Measurements from ENCODE around the gene MAP3K2.
"Not testable (repeated sequence)": the region's sequence is repeated elsewhere in the genome, so short reads cannot be mapped to it uniquely, and the experiment has no call there.

The MAP3K2 gene

DNA sequence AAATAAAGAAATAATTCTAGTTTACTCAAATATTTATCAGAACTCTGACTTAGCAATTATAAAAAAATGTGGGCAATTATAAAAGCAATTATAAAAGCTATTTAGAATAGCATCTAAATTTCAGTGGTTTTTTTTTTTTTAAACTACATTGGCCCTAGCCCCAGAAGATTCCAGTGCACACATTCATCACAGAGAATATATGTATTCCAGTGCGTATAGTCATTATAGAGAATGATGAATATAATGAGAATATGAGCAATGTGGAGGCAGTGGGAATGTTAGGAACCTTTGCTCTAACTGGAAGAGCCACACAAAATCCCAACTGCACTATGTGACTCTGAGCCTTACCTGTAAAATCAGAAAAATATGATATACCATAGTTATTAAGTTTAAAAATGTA, 10.5 kb downstream of the MAP3K2 start:
- no peak for DNase-seq

DNA sequence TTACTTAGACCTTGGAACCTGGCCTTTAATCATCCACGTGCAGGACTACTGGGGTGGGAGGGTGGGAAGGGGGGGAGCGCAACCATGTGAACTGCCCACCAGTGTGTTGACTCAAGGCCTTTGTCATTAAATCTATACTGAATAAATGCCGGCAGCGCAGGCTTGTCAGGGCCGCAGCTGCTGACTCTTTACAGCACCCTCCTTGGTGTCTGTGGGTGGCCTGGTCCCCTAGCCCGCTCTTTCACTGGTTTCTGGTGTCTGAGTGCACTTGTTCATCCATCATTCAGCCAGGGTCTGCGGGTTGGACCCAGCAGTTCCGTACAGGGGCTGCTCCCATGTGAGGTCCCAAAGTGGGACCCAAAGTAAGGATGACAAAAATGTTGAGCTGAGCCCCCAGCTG, 11.5 kb downstream of the MAP3K2 start:
- no peak for DNase-seq

DNA sequence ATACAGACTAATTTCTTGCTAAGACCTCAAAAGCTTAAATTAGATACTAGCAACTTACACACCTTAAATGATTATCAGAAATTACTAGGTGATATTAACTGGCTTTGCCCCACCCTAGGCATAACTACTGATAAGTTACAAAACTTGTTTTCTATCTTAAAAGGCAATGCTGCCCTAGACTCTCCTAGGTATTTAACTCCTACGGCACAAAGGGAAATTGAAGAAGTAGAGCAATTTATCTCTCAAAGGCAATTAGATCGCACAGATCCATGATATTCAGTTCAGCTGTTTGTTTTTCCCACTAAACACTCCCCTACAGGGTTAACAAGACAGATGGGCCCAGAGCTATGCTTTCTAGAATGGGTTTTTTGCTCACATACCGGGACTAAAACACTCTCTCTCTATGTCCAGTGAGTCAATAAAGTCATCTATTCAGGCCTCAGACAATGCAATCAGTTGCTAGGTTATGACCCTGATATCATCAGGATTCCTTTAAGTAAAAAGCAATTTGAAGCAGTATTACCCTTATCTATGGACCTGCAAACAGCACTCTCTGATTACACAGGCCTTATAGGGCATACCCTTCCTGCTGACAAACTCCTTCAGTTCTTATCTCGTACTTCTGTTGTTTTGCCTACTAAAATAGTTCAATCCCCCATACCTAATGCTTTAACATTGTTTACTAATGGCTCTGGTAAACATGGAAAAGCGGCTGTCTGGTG, 14.3 kb downstream of the MAP3K2 start:
- DNase-seq = no peak

DNA sequence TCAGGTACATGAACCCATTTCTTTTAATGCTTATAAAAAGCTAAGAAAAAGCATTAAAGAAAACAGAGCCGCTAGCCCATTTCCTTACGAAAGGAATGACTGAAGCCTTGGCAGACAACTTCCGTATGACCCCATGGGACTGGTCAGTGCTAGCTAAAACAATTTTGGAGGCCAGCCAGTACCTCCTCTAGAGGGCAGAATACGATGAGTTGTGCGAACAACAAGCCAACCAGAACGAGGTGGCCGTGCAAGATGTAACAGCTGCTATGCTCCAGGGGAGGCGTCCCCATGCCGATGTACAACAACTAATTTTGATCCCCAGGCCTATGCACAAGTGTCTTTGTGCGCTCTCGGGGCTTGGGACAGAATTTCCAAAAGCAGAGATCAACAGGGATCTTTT, 16.7 kb downstream of the MAP3K2 start:
- DNase-seq = no peak

DNA sequence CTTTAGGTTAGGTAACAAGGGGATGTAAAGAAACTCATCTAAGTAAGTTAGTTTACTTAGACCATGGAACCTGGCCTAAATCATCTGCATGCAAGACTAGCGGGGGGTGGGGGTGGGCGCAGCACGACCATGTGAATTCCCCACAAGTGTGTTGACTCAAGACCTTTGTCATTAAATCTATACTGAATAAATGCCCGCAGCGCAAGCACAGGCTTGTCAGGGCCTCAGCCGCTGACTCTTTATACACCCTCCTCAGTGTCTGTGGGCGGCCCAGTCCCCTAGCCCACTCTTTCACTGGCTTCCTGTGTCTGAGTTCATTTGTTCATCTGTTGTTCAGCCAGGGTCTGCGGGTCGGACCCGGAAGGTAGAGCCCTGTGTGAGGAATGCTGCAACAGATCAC, 17.8 kb downstream of the MAP3K2 start:
- no peak for DNase-seq

DNA sequence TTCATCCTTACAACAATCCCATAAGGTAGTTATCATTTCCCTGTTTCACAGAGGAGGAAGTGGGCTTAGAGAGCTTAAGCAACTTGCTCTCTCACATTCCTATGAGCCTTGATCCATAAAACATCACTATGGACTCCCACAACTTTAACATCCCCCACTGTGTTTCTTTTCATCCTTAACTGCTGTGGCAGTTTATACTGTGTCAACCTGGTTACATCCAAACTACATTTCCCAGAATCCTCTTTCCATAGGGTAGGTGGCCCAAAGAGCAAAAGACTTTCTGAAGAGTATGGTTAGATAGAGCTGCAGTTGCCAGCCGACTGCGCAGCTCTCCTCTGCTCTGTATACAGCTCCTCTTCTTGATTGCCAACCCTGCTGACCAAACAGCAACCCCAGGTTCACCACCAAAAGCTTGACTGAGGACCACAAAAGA, 22.5 kb downstream of the MAP3K2 start:
- DNase-seq = no peak

DNA sequence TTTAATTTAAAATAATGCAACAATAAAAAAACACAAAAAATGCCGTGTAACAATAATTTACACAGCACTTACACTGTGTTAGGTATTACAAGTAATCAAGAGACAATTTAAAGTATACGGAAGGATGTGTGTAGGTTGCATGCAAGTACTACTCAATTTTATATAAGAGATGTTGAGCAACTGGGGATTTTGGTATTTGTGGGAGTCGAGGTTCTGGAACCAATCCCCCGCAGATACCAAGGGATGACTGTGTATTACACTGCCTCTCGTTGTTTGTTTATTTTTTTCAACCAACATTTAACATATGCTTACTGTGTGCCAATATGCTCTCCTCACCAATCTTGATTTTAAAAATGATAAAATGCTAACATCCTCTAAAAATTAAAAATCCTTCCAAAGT, 24.8 kb downstream of the MAP3K2 start:
- DNase-seq = no peak

DNA sequence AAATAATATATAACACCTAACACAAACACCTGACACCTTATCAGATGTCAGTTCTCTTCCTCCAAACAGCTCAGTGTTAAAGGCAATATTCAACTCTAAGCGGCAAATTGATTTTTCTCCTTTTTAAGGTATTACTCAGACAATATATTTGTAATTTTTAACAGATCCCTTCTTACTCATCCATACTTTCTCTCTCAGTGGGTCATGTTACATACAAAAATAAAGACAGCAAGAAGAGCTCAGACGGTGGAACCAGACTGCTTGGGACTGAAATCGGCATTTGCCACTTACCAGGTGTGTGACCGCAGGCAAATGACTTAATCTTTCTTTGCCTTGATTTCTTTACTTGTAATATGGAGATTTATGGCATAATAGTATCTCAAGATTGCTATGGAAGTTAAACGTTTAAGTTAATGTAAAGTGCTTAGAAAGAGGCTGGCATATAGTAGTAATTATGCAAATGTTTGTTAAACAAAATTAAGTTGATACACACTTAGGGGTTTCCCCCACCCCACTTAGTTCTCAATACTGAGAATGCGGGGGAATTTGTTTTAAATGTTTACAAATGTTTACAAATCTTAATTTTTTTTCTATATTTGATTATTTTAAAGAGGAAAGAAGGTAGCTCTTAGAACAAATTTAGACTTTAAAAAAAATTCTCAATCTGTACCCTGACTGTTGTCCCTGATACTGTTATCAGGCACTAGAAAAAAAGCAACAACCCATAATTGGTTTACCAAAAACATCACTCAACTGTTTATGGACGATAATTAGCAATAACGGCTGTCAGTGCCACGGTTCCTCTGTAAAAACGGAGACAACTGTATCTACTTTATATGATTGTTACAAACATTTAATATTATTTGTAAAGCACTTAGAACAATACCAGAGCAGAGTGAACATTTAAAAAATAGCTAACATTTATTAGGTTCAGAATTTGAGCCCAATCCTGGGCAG, 25.6 kb downstream of the MAP3K2 start:
- DNase-seq = no peak

DNA sequence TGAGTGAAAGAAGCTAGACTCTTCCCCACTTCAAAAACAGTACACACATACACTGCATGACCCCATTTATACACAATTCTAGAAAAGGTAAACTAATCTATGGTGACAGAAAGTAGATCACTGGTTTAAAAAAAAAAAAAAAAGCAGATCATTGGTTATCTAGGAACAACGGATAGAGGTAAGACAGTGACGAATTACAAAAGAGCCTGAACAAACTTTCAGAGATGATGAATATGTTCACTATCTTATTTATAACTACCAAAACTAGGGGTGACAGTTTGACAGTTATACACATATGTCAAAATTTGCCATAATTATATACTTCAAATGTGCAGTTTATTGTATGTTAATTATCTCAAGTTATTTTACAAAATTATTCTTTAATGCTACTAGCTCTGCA, 27.5 kb downstream of the MAP3K2 start:
- no peak for DNase-seq

DNA sequence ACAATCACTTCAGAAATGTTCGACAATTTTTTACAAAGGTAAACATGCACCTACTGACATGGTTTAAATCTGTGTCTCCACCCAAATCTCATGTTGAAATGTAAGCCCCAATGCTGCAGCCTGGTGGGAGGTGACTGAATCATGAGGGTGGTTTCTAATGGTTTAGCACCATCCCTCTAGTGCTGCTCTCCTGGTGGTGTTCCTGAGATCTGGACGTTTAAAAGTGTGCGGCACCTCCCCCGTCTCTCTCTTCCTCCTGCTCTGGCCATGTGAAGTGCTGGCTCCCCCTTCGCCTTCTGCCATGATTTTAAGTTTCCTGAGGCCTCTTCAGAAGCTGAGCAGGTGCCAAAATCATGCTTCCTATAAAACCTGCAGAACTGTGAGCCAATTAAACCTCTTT, 28.3 kb downstream of the MAP3K2 start:
- DNase-seq = no peak

DNA sequence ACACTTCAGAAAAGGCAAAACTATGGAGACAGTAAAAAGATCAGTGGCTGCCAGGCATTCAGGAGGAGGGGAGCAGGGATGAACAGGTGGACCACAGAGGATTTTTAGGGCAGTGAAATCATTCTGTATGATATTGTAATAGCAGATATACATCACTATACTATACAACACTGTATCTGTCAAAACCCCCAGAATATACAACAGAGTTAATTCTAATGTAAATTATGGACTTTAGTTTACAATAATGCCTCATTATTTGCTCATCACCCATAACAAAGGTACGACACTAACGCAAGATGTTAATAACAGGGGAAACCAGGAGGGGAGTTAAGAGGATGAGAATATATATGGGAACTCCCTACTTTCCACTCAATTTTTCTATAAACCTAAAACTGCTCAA, 28.8 kb downstream of the MAP3K2 start:
- DNase-seq = no peak

DNA sequence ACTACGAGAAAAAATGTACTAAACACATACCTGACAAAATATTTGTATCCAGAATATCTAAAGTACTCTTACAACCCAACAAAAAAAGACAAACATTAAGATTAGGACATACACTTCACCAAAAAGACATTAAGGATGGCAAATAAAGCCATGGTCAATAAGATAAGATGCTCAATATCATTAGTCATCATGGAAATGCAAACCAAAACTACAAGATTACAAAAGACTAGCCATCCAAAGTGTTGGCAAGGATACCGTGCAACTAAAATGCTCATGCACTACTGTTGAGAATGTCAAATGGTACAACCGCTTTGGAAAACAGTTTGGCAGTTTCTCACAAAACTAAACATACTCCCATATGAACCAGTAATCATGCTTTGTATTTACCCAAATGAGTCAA, 29.7 kb downstream of the MAP3K2 start:
- no peak for DNase-seq

DNA sequence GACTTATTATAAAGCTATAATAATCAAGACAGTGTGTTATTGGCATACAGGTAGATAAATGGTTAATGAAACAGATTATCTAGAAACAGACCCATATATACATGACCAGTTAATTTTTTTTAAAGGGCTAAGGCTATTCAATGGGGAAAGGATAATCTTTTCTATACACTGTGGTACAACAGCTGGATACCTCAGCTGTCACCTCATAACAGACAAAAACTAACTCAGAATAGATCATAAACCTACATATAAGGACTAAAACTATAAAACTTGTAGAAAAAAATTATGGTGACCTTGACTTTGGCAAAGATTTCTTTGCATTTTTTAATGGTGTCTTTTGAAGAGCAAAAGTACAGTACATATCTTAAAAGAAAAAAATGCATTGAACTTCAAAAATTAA, 30.2 kb downstream of the MAP3K2 start:
- no peak for DNase-seq

DNA sequence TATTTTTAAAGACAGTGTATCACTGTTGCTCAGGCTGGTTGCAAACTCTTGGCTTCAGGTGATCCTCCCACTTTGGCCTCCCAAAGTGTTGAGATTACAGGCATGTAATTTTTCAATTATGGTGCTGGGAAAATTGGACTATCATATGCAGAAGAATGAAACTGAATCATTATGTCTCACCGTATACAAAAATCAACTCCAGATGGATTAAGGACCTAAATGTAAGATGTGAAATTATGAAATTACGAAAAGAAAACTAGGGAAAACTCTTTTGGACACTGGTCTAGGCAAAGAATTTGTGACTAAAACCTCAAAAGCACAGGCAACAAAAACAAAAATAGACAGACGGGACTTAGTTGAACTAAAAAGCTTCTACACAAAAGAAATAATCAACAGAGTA, 31.2 kb downstream of the MAP3K2 start:
- no peak for DNase-seq

DNA sequence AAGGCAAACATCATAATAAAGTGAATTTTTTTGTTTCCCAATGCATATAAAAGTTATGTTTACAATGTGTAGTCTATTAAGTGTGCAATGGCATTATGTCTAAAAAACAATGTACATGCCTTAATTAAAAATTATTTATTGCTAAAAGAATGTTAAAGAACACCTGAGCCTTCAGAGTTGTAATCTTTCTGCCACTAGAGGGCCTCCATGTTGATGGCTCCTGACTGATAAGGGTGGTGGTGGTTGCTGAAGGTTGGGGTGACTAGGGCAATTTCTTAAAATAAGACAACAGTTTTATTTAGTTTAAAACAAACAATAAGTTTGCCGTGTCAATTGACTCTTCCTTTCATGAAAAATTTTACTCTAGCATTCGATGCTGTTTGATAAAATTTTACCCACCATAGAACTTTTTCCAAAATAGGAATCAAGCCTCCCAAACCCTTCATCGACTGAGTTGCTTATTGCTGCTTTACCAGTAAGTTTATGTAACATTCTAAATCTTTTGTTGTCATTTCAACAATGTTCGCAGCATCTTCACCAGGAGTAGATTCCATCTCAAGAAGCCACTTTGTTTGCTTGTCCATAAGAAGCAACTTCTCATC, 32.3 kb downstream of the MAP3K2 start:
- DNase-seq = no peak

DNA sequence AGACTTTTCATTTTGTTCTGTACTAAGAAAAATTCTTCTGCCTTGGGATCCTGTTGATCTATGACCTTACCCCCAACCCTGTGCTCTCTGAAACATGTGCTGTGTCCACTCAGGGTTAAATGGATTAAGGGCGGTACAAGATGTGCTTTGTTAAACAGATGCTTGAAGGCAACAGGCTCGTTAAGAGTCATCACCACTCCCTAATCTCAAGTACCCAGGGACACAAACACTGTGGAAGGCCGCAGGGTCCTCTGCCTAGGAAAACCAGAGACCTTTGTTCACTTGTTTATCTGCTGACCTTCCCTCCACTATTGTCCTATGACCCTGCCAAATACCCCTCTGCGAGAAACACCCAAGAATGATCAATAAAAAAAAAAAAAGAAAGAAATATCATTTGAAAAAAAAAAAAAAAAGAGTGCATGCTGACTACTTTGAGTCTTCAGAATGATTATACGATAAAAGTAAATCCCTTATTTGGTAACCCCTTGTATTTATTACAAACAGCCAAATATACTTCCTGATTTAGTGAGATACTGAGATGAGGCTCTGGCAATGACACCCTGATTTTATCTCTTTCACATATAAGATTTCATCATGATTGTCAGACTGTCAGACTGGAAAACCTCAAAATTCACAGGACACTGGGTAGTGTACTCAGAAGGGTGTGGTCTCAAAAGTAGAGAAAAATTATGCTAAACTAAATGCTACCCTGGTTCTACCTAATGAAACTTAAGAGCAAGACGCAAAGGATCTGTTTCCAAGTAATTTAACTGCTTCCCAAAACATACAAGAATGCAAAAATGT, 33.7 kb downstream of the MAP3K2 start:
- not testable (repeated sequence) for DNase-seq

DNA sequence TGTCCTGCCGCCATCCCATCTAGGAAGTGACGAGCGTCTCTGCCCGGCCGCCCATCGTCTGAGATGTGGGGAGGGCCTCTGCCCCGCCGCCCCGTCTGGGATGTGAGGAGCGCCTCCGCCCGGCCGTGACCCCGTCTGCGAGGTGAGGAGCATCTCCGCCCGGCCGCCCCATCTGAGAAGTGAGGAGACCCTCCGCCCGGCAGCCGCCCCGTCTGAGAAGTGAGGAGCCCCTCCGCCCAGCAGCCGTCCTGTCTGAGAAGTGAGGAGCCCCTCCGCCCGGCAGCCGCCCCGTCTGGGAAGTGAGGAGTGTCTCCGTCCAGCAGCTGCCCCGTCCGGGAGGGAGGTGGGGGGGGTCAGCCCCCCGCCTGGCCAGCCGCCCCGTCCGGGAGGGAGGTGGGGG, 34.6 kb downstream of the MAP3K2 start:
- not testable (repeated sequence) for DNase-seq

DNA sequence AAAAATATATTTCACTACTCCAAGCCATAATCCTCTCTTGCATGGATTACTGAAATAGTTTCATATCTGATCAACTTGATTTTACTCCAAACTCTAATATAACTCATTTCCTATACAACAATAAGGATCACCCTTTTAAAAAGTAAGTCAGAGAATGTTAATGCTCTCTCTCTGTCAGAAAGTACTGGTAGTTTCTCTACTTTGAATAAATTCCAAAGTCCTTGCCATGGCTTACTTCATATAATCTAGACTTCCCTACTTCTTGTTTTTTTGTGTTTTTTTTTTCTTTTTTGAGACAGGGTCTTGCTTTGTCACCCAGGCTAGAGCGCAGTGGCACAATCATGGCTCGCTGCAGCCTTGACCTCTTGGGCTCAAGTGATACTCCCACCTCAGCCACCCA, 36.2 kb downstream of the MAP3K2 start:
- no peak for DNase-seq

DNA sequence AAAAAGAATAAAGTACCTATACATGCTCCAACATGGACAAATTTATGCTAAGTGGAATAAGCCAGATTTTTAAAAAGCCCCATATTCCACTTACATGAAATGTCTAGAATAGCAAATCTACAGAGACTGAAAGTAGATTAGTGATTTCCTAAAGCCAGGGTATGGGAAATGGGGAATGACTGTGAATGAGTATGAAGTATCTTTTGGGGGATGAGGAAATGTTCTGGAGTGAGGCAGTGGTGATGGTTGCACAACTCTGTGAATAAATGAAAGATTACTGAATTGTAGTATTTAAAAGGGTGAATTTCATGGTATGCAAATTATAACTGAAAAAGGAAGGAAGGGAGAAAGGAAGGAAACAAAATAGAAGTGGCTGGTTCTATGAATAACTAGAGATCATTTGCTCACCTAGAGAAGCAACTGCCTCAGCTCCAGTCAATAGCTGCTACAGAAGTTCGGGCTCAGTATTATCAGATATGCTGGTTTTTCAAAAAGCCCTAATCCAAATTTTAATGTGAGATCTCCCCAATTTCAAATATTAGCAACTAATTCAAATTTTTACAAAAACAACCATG, 39.3 kb downstream of the MAP3K2 start:
- no peak for DNase-seq

DNA sequence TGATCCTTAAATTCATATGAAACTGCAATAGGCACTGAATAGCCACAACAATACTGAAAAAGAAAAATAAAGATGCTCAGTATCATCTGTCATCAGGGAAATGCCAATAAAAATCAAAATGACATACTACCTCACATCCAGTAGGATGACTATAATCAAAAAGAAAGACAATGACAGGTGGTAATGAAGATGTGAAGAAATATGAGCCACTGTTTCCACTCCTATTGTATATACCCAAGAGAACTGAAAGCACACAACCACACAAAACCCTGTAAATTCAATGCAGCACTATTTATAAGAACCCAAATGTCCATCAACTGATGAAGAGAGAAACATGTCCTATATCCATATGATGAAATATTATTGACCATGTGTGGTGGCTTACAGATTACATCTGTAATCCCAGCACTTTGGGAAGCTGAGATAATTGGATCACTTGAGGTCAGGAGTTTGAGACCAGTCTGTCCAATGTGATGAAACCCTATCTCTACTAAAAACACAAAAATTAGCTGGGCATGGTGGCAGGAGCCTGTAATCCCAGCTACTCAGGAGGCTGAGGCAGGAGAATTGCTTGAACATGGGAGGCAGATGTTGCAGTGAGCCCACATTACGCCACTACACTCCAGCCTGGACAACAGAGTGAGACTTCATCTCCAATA, 39.9 kb downstream of the MAP3K2 start:
- DNase-seq = no peak

DNA sequence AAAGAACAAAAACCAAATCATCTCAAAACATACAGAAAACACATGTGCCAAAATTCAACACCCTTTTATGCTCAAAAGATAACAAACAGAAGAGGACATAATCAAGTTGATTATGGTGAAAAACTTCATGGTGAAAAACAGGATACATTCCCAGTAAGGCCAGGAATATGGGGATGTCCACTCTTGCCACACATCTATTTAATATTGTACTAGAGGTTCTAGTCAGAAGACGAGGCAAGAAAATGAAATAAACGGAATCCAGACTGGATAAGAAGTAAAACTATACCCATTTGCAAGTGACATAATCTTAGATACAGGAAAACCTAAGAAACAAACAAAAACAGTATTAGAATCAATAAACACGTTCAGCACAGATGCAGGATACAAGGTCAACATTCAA, 40.8 kb downstream of the MAP3K2 start:
- no peak for DNase-seq

DNA sequence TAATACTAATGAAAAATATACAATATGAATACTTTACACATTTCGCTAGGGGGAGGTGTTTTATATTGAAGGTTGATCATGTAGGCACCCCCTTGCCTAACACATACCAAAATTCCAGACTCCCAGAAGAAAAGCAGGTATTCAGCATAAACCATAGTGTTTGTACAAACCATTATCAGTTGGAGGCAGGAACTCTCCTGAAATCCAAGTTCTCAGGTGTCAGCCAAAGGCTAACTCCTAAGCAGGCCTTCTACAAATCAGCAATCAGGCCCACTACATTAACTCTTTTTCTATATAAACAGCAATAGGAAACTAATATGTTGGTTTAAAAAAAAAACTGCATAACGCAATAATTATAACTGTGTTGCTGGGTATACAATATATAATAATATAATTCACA, 44.5 kb downstream of the MAP3K2 start:
- DNase-seq = no peak
